Measurements from ENCODE around the gene MYH1.

Gene MYH1

DNA sequence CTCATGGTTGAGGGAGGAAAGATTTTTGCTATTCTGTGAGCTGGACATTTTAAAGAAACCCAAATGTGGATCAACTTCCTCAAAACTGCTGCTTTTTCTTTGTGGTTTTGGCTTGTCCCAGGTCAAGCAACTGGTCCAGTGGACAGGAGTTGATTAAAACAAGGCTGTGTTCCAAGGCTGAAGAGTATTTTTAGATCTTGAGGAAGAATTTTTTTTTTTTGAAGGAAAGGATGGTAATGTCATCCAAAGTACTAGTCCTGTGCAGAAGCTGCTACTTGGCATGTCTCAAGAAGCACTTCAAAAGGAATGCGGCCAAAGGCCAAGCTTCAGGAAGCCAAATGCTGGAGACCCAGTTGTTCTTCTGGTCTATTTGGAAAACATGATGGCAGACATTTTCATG lies 39.1 kb upstream of the MYH1 start:
- no peaks in the 10 kb centered on the region for H3K79me2 ChIP-seq (ENCODE audit: low read length)
- no peaks in the 10 kb centered on the region for H4K20me1 ChIP-seq (ENCODE audit: insufficient read depth, low read length)
- no peaks in the 10 kb centered on the region for H3F3A ChIP-seq (ENCODE audit: insufficient read depth, low read length)
- no peak overlapping the region for H2AFZ ChIP-seq (ENCODE audit: low read length)
- TF ChIP-seq EZH2 (optimal IDR thresholded peaks at IDR 0.05; ENCODE audit: low read depth, low read length) (no peak), EZH2phosphoT487 (IDR thresholded peaks at IDR 0.05; ENCODE audit: low read length) (no peak)
- TF ChIP-seq, protein P1, sequence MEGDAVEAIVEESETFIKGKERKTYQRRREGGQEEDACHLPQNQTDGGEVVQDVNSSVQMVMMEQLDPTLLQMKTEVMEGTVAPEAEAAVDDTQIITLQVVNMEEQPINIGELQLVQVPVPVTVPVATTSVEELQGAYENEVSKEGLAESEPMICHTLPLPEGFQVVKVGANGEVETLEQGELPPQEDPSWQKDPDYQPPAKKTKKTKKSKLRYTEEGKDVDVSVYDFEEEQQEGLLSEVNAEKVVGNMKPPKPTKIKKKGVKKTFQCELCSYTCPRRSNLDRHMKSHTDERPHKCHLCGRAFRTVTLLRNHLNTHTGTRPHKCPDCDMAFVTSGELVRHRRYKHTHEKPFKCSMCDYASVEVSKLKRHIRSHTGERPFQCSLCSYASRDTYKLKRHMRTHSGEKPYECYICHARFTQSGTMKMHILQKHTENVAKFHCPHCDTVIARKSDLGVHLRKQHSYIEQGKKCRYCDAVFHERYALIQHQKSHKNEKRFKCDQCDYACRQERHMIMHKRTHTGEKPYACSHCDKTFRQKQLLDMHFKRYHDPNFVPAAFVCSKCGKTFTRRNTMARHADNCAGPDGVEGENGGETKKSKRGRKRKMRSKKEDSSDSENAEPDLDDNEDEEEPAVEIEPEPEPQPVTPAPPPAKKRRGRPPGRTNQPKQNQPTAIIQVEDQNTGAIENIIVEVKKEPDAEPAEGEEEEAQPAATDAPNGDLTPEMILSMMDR (IDR thresholded peaks at IDR 0.05; ENCODE audit: low read length) = no peak
- no peak overlapping the region for H3K4me3 ChIP-seq (ENCODE audit: low read length)
- H3K27ac ChIP-seq (ENCODE audit: low read length) = no peak overlapping the region
- no peak overlapping the region for H3K4me2 ChIP-seq (ENCODE audit: low read depth, low read length)
- H3K4me1 ChIP-seq (ENCODE audit: low read length) = no peaks in the 10 kb centered on the region
- no peak for DNase-seq
- H3K27me3 ChIP-seq (replicated peaks; ENCODE audit: insufficient read depth, low read length) = no peaks in the 10 kb centered on the region
- no peaks in the 10 kb centered on the region for H3K9me2 ChIP-seq (replicated peaks; ENCODE audit: insufficient read depth, low read length)
- no peaks in the 10 kb centered on the region for H3K9me3 ChIP-seq (replicated peaks; ENCODE audit: insufficient read depth, low read length)
- H3K36me3 ChIP-seq (replicated peaks; ENCODE audit: insufficient read depth, low read length) = no peaks in the 10 kb centered on the region
- H3K9ac ChIP-seq (ENCODE audit: low read length) = no peak overlapping the region

DNA sequence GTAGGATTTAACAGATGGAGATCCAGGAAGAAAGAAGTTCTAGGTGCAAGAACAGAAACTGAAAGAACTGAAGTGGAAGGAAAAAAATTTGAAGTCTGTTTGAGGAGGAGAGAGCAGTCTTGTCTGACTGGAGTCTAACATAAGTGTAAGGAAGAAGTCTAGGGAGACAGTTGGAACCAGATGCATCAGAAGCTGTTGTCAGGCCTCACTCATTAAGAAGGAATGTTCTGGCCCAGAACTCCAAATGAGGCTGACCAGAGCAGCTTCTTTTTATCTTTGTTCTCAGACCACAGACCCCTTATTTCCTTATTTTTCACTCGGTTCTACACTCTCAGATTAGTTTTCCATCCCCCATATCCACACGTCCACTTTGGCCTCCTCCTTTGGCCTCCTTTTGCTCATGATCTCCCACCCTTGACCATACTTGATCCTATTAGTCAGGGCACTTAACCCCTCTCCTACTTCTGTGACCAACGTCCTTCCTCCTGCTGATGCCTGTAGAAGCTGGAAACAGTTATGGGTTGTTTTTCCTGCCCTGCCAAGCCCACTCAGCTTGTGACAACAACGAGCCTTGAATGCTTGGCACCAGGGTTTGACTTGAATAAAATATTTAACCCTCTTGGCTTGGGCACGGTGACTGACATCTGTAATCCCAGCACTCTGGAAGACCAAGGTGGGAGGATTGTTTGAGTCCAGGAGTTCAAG lies 38.1 kb upstream of the MYH1 start:
- H3K36me3 ChIP-seq (replicated peaks; ENCODE audit: insufficient read depth, low read length) = no peaks in the 10 kb centered on the region
- H3K79me2 ChIP-seq (ENCODE audit: low read length) = no peaks in the 10 kb centered on the region
- no peaks in the 10 kb centered on the region for H4K20me1 ChIP-seq (ENCODE audit: insufficient read depth, low read length)
- no peak overlapping the region for H2AFZ ChIP-seq (ENCODE audit: low read length)
- H3K9me3 ChIP-seq (replicated peaks; ENCODE audit: insufficient read depth, low read length) = no peaks in the 10 kb centered on the region
- no peaks in the 10 kb centered on the region for H3F3A ChIP-seq (ENCODE audit: insufficient read depth, low read length)
- H3K27ac ChIP-seq (ENCODE audit: low read length) = no peak overlapping the region
- no peaks in the 10 kb centered on the region for H3K9me2 ChIP-seq (replicated peaks; ENCODE audit: insufficient read depth, low read length)
- no peak for DNase-seq
- H3K4me3 ChIP-seq (ENCODE audit: low read length) = no peak overlapping the region
- H3K9ac ChIP-seq (ENCODE audit: low read length) = no peak overlapping the region
- no peaks in the 10 kb centered on the region for H3K4me1 ChIP-seq (ENCODE audit: low read length)
- TF ChIP-seq, protein P1 (IDR thresholded peaks at IDR 0.05; ENCODE audit: low read length) = no peak
- no peak for TF ChIP-seq EZH2phosphoT487 (IDR thresholded peaks at IDR 0.05; ENCODE audit: low read length)
- TF ChIP-seq EZH2 (optimal IDR thresholded peaks at IDR 0.05; ENCODE audit: low read depth, low read length) = no peak
- H3K27me3 ChIP-seq (replicated peaks; ENCODE audit: insufficient read depth, low read length) = no peaks in the 10 kb centered on the region
- no peak overlapping the region for H3K4me2 ChIP-seq (ENCODE audit: low read depth, low read length)

DNA sequence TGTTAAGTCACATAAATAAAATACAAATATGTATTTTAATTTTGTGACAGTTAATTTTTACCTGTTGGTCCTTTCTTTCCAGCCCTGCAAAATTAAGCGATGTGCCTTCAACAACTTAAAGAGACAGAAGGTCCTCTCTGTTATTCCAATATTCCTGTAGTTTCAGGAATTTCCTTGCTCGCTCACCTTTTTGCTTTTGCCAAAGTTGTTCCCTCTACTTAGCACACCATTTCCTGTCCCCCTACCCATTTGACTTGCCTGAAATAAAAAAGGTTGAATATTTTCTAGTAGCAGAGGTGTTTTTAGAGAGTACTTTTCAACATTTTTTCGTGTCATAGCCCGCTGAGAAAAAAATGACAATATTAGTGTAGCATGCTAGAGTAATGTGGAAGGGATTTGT lies 31.7 kb upstream of the MYH1 start:
- TF ChIP-seq, protein P1 (IDR thresholded peaks at IDR 0.05; ENCODE audit: low read length) = no peak
- no peak for TF ChIP-seq EZH2phosphoT487 (IDR thresholded peaks at IDR 0.05; ENCODE audit: low read length)
- no peak for TF ChIP-seq EZH2 (optimal IDR thresholded peaks at IDR 0.05; ENCODE audit: low read depth, low read length)
- Histone ChIP-seq H3K4me2 (ENCODE audit: low read depth, low read length) (no peak overlapping the region), H3K4me3 (ENCODE audit: low read length) (no peak overlapping the region), H3K36me3 (replicated peaks; ENCODE audit: insufficient read depth, low read length) (no peaks in the 10 kb centered on the region), H4K20me1 (ENCODE audit: insufficient read depth, low read length) (no peaks in the 10 kb centered on the region), H3K4me1 (ENCODE audit: low read length) (no peaks in the 10 kb centered on the region), H3K9ac (ENCODE audit: low read length) (no peak overlapping the region), H3K27ac (ENCODE audit: low read length) (no peak overlapping the region), H2AFZ (ENCODE audit: low read length) (no peak overlapping the region), H3K9me2 (replicated peaks; ENCODE audit: insufficient read depth, low read length) (no peaks in the 10 kb centered on the region), H3F3A (ENCODE audit: insufficient read depth, low read length) (no peaks in the 10 kb centered on the region), H3K9me3 (replicated peaks; ENCODE audit: insufficient read depth, low read length) (no peaks in the 10 kb centered on the region), H3K27me3 (replicated peaks; ENCODE audit: insufficient read depth, low read length) (no peaks in the 10 kb centered on the region), H3K79me2 (ENCODE audit: low read length) (no peaks in the 10 kb centered on the region)
- no peak for DNase-seq
